COLO829 (cell line): ENCODE measurements around the gene PARD6A.

Experiments used
- DNase-seq: peaks from one replicate; pipeline ENCODE4 v3.0.0; 2012; ENCODE audit warnings: low spot score

PARD6A gene, protein sequence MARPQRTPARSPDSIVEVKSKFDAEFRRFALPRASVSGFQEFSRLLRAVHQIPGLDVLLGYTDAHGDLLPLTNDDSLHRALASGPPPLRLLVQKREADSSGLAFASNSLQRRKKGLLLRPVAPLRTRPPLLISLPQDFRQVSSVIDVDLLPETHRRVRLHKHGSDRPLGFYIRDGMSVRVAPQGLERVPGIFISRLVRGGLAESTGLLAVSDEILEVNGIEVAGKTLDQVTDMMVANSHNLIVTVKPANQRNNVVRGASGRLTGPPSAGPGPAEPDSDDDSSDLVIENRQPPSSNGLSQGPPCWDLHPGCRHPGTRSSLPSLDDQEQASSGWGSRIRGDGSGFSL

DNA sequence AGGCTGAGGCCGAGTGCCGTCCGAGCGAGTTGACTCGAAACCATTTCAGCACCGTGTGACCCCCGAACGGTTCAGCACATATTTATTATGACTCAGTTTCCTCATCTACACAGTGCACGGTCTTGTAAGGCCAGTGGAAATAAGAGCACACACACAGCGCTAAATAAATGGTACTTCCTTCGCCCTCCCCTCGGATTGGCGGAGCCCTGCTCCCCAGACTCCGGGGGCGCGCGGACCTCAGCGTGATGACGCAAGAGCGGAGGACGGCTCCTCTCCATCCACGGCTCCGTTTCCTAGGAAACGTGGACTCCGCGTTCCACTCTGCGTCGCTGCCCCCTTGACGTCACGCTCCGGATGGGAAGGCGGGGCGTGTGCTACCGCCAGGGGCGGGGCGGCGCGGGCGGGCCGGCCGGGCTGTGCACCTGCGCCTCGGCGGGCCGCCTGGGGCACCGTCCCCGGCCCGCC is at the start of gene PARD6A:
PARD6A (plus strand) TSS at position 397 of the 465 bp plus-strand sequence. CDS start 79 bp downstream, outside the sequence.
- DNase-seq: peak; percentile 97

DNA sequence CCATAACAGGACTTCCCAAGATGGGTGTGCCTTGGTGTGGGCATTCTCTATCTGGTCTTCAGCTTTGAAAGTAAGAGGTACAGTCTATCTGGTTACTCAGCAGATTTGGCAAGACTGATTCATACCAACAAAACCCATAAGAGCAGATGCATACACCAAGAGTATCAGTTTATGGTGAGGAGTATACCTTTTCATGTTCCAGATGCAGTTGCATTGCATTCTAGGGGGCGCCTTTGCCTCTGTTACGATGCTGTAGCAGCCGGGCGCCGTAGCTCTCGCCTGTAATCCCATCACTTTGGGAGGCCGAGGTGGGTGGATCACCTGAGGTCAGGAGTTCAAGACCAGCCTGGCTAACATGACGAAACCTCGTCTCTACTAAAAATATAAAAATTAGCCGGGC is 47.0 kb upstream of the PARD6A start:
- no peak for DNase-seq

DNA sequence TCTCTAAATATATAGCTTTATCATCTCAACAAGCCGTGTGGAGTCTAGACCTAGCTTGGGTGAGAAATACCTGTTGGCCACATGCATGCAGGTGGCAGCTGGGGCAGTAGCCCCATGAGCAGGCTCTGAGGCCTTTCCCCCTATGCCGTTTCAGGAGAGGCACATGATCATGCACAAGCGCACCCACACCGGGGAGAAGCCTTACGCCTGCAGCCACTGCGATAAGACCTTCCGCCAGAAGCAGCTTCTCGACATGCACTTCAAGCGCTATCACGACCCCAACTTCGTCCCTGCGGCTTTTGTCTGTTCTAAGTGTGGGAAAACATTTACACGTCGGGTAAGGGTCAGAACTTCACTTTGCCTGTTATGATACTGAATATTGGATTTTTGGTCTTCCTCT is 32.5 kb upstream of the PARD6A start:
- no peak for DNase-seq

DNA sequence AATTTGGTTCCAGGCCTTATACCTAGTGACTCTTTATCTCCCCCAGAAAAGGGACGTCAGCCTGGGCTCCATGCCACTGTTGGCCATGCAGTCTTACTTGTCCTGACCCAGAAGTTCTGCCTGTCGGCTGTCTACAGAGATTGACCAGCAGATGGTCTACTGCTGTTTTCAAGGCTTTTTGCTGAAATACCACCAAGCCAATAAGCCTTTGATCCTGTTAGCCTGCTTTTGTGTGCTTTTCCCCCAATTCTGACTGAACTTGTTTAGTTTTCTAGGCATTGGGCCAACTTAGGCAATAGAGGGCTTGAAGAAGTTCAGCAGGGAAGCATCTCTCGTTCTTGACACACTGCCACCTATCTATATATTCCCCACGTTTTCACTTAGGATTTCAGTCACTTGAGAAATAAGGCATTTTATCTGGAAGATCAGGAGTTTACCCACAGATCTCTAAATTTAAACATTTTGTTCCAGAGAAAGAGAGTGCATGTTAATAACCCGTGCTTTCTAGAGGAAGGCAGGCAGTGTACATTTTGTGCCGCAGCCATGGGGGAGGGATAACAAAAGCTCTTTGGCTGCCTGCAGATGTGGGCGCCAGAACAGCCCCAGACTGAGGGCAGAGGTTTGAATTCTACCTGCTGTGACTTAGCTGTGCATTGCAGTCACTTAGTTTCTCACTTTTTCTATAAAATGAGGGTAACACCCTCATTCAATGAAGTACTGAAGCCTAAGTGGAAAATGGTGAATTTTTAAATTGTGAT is 28.2 kb upstream of the PARD6A start:
- no peak for DNase-seq

DNA sequence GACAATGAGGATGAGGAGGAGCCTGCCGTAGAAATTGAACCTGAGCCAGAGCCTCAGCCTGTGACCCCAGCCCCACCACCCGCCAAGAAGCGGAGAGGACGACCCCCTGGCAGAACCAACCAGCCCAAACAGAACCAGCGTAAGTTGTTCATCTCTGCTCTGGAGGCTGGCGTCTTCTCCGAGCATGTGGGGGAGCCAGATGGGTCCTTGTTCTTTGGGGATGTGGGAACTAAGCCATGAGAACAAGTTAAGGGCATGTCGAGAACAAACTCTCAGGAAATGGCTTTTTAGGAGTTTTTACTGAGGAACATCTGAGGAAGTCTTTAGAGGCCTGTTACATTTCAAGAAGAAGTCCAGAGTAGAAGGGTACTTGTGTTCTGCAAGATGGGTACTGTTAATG is 24.0 kb upstream of the PARD6A start:
- DNase-seq: no peak

DNA sequence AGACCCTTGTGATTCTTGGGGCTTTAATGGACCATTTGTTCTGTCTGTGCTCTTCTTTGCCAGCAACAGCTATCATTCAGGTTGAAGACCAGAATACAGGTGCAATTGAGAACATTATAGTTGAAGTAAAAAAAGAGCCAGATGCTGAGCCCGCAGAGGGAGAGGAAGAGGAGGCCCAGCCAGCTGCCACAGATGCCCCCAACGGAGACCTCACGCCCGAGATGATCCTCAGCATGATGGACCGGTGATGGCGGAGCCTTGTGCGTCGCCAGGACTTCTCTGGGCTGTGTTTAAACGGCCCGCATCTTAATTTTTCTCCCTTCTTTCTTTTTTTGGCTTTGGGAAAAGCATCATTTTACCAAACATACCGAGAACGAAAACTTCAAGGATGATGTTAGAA is 23.1 kb upstream of the PARD6A start:
- no peak for DNase-seq

DNA sequence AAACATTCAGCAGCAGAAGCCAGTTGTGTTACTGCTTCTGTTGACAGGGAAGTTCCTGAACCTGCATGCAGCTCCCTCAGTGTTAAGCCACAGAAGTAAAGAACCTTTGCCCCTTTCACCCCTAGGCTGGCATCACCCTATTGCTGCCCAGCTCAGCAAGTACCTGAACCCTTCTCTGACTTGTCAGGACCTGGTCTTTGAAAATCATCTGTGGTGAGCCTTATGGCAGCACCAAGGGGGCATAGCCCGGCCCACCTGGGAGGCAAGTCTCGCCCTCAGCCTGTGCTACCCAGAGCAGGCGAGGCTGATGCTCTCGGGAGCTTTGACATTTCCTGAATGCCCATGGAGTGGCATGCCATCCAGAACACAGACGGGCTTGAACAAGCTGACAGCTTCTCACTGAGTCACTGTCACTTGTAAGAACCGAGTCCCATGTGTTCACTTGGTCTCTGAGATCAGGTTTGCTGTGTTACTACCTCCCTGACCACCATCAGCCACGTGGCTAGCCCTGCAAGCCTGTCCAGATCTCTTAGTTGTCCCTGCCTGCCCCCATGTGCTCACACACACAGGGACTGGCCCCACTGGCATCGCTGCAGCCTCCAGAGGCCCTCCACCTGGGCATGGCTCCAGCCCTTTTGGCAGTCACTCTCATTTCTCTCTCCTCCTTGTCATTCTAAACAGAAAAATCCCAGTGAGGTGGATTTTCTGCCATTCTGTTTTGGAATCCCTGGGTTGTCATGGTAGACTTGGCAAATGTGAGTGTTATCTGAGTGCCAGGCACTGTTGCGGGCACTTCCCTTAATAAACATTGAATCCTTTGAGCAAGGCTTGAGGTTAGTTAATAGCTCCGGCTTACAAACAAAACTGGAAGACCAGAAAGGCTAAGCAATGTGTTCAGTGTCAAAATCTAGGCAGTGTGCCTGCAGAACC is 18.7 kb upstream of the PARD6A start:
- no peak for DNase-seq

DNA sequence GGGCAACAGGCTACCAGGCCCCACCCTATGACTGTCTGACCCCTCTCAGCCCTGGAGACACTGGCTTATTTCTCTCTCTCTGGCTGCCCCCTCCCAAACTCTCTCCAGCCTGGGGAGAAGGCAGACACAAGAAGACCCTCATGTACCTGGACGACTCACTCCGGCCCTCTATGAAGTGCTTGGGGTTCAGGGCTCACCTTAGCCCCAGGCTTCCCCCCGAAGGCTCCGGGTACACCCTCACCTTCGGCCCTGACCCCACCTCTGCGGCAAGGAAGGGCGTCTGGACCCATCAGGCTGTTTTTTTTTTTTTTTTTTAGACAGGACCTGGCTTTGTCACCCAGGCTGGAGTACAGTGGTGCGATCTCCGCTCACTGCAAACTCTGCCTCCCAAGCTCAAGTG is 16.7 kb upstream of the PARD6A start:
- DNase-seq: no peak

DNA sequence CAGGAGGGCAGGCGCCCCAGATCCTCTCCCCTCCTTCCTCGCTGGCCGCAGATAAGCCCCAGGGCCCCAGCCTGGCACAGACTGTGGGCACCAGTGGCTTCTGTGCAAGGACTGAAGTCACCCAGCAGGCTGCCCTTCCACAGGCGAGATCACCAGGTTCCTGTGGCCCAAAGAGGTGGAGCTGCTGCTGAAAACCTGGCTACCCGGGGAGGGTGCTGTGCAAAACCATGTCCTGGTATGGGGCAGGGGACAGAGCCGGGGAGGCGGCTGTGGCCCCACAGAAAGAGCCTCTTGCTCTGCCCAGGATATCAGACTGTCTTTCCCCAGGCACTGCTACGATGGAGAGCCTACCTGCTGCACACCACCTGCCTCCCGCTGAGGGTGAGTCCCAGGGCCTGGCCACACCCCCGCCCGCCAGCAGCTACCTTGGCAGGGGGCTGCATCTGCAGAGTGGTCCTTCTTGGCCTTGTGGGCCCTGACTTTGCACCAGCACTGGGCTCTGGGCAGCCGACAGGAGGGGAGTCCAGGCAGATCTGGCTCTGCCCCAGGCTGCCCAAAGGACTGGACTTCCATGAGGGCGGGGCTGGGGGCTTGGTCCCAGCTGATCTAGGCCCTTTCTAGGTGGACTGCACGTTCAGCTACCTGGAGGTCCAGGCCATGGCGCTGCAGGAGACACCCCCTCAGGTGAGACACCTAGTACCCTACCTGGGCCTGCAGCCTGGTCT is 15.2 kb upstream of the PARD6A start:
- DNase-seq: no peak

DNA sequence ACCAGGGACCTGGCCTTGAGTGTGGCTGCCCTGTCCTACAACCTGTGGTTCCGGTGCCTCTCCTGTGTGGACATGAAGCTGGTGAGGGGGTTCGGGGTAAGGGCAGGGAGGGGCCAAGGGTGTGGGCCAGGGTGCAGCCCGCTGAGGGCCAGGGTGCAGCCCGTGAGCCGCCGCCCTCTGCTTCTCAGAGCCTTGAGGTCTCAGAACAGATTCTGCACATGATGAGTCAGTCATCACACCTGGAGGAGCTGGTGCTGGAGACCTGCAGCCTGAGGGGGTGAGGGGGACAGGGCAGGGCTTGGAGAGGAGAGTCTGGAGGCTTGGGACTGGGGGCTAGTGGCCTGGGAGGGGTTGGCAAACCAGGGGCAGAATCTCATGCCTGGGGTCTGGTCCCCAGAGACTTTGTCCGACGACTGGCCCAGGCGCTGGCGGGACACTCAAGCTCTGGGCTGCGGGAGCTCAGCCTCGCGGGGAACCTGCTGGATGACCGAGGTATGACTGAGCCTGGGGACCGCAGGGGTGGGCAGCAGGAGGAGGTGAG is 13.6 kb upstream of the PARD6A start:
- no peak for DNase-seq

DNA sequence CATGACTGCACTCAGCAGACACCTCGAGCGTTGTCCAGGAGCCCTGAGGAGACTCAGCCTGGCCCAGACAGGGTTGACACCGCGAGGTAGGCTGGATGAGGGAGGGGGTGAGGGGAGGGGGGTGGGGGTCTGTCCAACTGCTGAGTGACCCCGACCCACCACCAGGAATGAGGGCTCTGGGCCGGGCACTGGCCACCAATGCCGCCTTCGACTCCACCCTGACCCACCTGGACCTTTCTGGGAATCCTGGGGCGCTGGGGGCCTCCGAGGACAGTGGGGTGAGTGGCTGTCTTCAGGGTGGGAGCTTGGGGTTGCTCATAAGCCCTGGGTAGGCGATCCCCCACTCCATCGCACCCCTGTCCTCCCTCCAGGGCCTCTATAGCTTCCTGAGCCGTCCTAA is 13.1 kb upstream of the PARD6A start:
- no peak for DNase-seq

DNA sequence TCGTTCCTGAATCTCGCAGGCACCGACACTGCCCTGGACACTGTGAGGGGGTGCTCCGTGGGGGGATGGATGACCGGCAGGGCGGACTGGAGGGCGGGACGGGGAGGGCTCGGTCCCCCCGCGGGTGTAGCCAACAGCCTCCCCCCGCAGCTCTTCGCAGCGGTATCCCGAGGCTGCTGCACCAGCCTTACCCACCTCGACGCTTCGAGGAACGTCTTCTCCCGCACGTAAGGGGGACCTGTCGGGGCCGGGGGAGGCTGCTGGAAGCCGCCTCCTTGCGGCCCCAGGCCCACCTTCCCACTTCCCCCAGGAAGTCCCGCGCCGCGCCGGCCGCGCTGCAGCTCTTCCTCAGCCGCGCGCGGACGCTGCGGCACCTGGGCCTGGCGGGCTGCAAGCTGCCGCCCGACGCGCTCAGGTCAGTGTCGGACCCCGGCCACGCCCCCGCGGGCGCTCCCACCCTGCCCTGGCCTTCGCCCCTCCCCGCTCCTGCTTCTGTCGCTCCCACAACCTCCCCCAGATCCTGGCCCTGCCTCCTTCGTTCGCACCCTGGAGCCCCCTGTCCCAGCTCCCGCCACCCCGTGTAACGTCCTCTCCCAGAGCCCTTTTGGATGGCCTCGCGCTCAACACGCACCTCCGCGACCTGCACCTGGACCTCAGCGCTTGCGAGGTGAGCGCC is 12.5 kb upstream of the PARD6A start:
- DNase-seq: no peak

DNA sequence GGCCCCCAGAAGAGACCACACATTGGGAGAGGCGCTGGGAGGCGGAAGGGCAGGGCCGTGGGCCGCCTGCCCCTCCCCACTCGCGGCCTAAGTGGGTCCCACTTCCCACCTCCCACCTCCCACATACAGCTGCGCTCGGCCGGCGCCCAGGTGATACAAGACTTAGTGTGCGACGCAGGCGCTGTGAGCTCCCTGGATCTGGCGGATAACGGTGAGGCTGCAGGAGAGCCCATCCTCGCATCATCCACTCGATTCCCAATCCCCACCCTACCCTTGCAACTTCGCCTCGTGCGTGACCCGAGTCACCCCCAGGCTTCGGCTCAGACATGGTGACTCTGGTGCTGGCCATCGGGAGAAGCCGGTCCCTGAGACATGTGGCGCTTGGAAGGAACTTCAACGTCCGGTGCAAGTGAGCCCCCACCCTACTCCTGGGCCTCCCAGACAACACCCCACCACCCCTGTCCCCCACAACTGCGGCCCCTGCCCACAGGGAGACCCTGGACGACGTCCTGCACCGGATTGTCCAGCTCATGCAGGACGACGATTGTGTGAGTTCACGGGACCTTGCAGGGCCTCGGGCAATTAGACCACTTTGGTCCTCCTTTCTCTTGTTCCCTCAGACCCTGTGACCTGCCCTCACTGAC is 11.9 kb upstream of the PARD6A start:
- DNase-seq: no peak

DNA sequence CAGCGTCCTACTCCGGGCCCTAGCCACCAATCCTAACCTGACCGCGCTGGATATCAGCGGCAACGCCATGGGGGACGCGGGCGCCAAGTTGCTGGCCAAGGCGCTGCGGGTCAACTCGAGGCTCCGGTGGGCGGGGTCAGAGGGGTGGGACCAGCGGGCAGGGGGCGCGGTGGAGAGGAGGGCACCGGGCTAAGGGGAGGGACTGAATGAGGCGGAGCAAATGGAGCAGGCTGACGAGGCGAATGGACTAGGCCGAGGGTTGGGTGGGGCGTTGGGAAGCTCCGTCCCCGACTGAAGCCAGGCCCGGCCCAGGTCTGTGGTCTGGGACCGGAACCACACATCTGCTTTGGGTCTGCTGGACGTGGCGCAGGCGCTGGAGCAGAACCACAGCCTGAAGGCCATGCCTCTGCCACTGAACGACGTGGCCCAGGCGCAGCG is 11.2 kb upstream of the PARD6A start:
- no peak for DNase-seq

DNA sequence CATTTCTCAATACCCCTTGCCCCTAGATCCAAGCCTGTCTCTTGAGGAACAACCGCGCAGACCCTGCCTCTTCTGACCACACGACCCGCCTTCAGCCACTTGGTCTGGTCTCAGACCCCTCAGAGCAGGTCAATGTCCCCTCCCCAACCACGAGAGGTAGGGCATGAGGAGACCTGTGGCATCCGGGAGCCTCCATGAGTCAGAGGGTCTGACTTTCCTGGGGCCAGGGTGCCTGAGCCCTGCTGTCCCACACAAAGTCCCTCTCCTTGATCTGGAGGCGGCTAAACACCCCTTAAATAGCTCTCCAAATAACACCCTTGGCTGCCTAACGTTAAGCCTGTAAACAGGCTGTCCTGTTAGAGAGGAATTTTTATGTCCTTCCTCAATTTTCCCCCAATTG is 10.7 kb upstream of the PARD6A start:
- no peak for DNase-seq

DNA sequence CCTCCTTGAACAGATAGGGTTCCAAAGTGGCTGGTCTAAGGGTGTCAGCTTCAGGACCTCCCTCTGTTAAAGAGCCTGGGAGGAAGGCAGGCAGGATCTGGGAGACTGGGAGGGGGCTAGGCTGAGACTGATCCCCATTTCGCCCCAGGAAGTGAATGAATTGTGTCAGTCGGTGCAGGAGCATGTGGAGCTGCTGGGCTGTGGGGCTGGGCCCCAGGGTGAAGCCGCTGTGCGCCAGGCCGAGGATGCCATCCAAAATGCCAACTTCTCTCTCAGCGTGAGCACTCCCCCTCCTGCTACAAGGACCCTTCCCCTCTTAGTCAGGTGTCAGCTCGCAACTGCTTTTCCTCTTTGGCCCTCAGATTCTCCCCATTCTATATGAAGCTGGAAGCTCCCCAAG is 9.7 kb upstream of the PARD6A start:
- DNase-seq: no peak

DNA sequence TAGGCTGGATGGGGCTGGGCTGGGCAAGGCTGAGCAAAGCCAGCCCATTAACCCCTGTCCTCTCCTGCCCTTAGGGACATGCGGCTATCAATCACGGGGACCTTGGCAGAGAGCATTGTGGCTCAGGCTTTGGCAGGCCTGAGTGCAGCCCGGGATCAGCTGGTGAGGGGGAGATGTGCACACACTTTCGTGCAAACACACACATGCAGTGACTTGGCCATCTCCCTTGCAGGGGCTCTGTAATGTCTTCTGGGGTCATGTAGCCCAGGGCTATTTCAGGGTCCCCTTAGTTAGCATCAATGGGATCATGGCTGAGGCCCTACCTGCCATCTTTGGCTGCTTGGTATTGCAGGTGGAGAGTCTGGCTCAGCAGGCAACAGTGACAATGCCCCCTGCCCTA is 8.9 kb upstream of the PARD6A start:
- DNase-seq: no peak

DNA sequence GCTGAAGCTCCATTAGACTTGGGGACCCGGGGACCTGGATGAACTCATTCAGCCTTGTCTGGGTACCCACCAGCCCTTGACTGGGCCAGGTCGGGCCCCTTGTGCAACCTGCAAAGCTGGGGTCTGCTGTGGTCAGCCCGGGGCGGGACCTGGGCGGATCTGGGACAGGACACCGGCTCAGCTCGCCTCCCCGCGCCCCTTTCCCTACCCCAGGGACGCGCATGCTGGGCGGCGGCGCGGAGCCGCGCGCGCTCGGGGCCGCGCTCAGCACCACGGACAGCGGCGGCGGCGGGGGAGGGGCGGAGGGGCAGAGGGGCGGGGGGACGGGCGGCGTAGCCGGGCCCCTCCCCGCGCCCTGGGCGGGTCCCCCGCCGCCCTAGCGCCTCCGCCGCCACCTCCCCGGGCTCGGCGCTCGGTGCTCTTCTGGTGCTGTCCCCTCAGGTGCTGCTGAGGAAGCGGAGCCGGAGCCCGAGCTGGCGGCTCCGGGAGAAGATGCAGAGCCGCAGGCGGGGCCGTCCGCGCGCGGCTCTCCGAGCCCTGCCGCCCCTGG is 8.1 kb upstream of the PARD6A start:
- no peak for DNase-seq

DNA sequence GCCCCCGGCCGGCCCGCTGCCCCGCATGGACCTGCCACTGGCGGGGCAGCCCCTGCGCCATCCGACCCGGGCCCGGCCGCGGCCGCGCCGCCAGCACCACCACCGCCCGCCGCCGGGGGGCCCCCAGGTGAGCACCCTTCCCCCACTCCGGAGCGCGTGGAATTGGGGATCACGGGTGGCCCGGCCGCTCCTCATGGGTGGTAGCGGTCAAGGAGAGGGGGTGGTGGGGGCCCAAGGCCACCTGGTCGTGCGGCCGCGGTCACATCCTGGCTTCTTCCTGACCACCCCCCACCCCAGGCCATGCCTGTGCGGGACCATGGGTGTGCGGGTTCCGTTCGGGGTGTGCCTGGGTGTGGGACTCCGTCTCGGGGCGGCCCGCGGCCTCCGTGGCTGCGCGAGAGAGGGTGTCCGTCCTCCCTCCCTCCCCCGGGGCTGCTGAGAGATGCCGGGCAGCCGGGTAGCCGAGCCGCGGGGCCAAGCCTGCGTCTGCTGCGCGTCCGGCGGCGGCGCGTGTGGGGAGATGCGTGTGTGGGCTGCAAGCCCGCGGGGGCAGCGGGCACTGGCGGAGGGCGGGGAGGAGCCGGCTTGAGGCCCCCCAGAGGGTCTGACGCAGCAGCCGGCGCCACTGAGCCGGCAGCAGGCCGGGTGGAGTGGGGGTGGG is 7.5 kb upstream of the PARD6A start:
- DNase-seq: no peak
